Ovary (tissue), 3 donors: ENCODE measurements around the gene GOT1.

Experiments
- CTCF ChIP-seq, 3 donors: fragments of 450-650 bp in 2 of 3; fragments of 200-600 bp in 1 of 3; IDR thresholded peaks; one replicate each; pipeline versions ENCODE4 v1.5.1 to v1.8.0; 2016 to 2022; ENCODE audit warnings: antibody characterized with exemption in 3 of 3, mild to moderate bottlenecking in 1 of 3
- POLR2A ChIP-seq: fragments of 450-650 bp; IDR thresholded peaks from one replicate; pipeline ENCODE4 v1.6.1; 2017; ENCODE audit warnings: antibody characterized with exemption, mild to moderate bottlenecking, moderate library complexity
- donor health status: DM: no; HTN: no; CAD: no.

- TF ChIP-seq CTCF (IDR thresholded peaks at IDR 0.05) = peak in 2 of 3 donors; percentile 36 to 60
- TF ChIP-seq POLR2A = no peak
Measured at GRCh38 chr10:99435986-99436638, 5.7 kb upstream of the GOT1 start.
